Measurements from ENCODE around the gene SP140.

Gene SP140

GRCh38 chr2:230348787-230349186, 123.3 kb downstream of the SP140 start:
- peaks cover 0 to 18% (median 5%) of the 10 kb centered on the region in 5 donors for H3K9me3 ChIP-seq (ENCODE audit: control insufficient read depth in 5 of 5, low read length in 5 of 5)
- no peak overlapping the region for H3K4me3 ChIP-seq (ENCODE audit: low read depth in 1 of 5, low read length in 5 of 5)
- H3K36me3 ChIP-seq (ENCODE audit: control insufficient read depth in 5 of 5, insufficient read depth in 5 of 5, low read length in 5 of 5): peaks cover 0 to 5% (median 0%) of the 10 kb centered on the region in 5 donors
- no peak overlapping the region for H3K27ac ChIP-seq (ENCODE audit: low read depth, low read length)
- peaks cover 0 to 9% (median 9%) of the 10 kb centered on the region in 5 donors for H3K4me1 ChIP-seq (ENCODE audit: control insufficient read depth in 5 of 5, insufficient read depth in 5 of 5, low read length in 5 of 5)
- no peak overlapping the region for H3K9ac ChIP-seq (ENCODE audit: low read length in 5 of 5)
- no peaks in the 10 kb centered on the region for H3K27me3 ChIP-seq (ENCODE audit: control insufficient read depth in 5 of 5, insufficient read depth in 4 of 5, low read length in 5 of 5)

- H3K4me3 ChIP-seq (ENCODE audit: low read depth in 1 of 5, low read length in 5 of 5): peak overlapping the region in 1 of 5 donors; percentile 2
- no peak overlapping the region for H3K9ac ChIP-seq (ENCODE audit: low read length in 5 of 5)
- peaks cover 8 to 16% (median 13%) of the 10 kb centered on the region in 5 donors for H3K36me3 ChIP-seq (ENCODE audit: control insufficient read depth in 5 of 5, insufficient read depth in 5 of 5, low read length in 5 of 5)
- no peaks in the 10 kb centered on the region for H3K27me3 ChIP-seq (ENCODE audit: control insufficient read depth in 5 of 5, insufficient read depth in 4 of 5, low read length in 5 of 5)
- H3K27ac ChIP-seq (ENCODE audit: low read depth, low read length): no peak overlapping the region
- peaks cover 3 to 10% (median 8%) of the 10 kb centered on the region in 5 donors for H3K4me1 ChIP-seq (ENCODE audit: control insufficient read depth in 5 of 5, insufficient read depth in 5 of 5, low read length in 5 of 5)
- H3K9me3 ChIP-seq (ENCODE audit: control insufficient read depth in 5 of 5, low read length in 5 of 5): no peaks in the 10 kb centered on the region
Observed at GRCh38 chr2:230356084-230356483, 130.5 kb downstream of the SP140 start.

GRCh38 chr2:230358305-230358704, 132.8 kb downstream of the SP140 start:
- no peak overlapping the region for H3K9ac ChIP-seq (ENCODE audit: low read length in 5 of 5)
- peaks cover 18 to 38% (median 25%) of the 10 kb centered on the region in 5 donors for H3K36me3 ChIP-seq (ENCODE audit: control insufficient read depth in 5 of 5, insufficient read depth in 5 of 5, low read length in 5 of 5)
- no peaks in the 10 kb centered on the region for H3K9me3 ChIP-seq (ENCODE audit: control insufficient read depth in 5 of 5, low read length in 5 of 5)
- H3K27ac ChIP-seq (ENCODE audit: low read depth, low read length): no peak overlapping the region
- H3K4me3 ChIP-seq (ENCODE audit: low read depth in 1 of 5, low read length in 5 of 5): no peak overlapping the region
- peaks cover 3 to 10% (median 8%) of the 10 kb centered on the region in 5 donors for H3K4me1 ChIP-seq (ENCODE audit: control insufficient read depth in 5 of 5, insufficient read depth in 5 of 5, low read length in 5 of 5)
- no peaks in the 10 kb centered on the region for H3K27me3 ChIP-seq (ENCODE audit: control insufficient read depth in 5 of 5, insufficient read depth in 4 of 5, low read length in 5 of 5)

- Histone ChIP-seq H3K9ac (ENCODE audit: low read length in 5 of 5) (no peak overlapping the region), H3K36me3 (ENCODE audit: control insufficient read depth in 5 of 5, insufficient read depth in 5 of 5, low read length in 5 of 5) (peaks cover 18 to 40% (median 26%) of the 10 kb centered on the region in 5 donors), H3K4me1 (ENCODE audit: control insufficient read depth in 5 of 5, insufficient read depth in 5 of 5, low read length in 5 of 5) (peaks cover 3 to 10% (median 8%) of the 10 kb centered on the region in 5 donors), H3K27ac (ENCODE audit: low read depth, low read length) (no peak overlapping the region), H3K27me3 (ENCODE audit: control insufficient read depth in 5 of 5, insufficient read depth in 4 of 5, low read length in 5 of 5) (no peaks in the 10 kb centered on the region), H3K4me3 (ENCODE audit: low read depth in 1 of 5, low read length in 5 of 5) (no peak overlapping the region), H3K9me3 (ENCODE audit: control insufficient read depth in 5 of 5, low read length in 5 of 5) (no peaks in the 10 kb centered on the region)
Observed at GRCh38 chr2:230360028-230360427, 134.5 kb downstream of the SP140 start.

- H3K9me3 ChIP-seq (ENCODE audit: control insufficient read depth in 5 of 5, low read length in 5 of 5): no peaks in the 10 kb centered on the region
- no peaks in the 10 kb centered on the region for H3K27me3 ChIP-seq (ENCODE audit: control insufficient read depth in 5 of 5, insufficient read depth in 4 of 5, low read length in 5 of 5)
- H3K27ac ChIP-seq (ENCODE audit: low read depth, low read length): no peak overlapping the region
- H3K4me3 ChIP-seq (ENCODE audit: low read depth in 1 of 5, low read length in 5 of 5): no peak overlapping the region
- no peak overlapping the region for H3K9ac ChIP-seq (ENCODE audit: low read length in 5 of 5)
- H3K4me1 ChIP-seq (ENCODE audit: control insufficient read depth in 5 of 5, insufficient read depth in 5 of 5, low read length in 5 of 5): no peaks in the 10 kb centered on the region
- H3K36me3 ChIP-seq (ENCODE audit: control insufficient read depth in 5 of 5, insufficient read depth in 5 of 5, low read length in 5 of 5): peaks cover 18 to 40% (median 26%) of the 10 kb centered on the region in 5 donors
Observed at GRCh38 chr2:230362030-230362691, 136.6 kb downstream of the SP140 start.

Data from subcutaneous abdominal adipose tissue (tissue), 5 donors.